NK-92 (cell line): ENCODE results near the gene FCGBP.
"Not testable (repeated sequence)": the region's sequence is repeated elsewhere in the genome, so short reads cannot be mapped to it uniquely, and the experiment has no call there.

Experiments used
- DNase-seq: peaks from one replicate; lab custom pipeline; 2025; ENCODE audit not compliant: unreplicated experiment; lab: John Stamatoyannopoulos, UW

Gene FCGBP

DNA sequence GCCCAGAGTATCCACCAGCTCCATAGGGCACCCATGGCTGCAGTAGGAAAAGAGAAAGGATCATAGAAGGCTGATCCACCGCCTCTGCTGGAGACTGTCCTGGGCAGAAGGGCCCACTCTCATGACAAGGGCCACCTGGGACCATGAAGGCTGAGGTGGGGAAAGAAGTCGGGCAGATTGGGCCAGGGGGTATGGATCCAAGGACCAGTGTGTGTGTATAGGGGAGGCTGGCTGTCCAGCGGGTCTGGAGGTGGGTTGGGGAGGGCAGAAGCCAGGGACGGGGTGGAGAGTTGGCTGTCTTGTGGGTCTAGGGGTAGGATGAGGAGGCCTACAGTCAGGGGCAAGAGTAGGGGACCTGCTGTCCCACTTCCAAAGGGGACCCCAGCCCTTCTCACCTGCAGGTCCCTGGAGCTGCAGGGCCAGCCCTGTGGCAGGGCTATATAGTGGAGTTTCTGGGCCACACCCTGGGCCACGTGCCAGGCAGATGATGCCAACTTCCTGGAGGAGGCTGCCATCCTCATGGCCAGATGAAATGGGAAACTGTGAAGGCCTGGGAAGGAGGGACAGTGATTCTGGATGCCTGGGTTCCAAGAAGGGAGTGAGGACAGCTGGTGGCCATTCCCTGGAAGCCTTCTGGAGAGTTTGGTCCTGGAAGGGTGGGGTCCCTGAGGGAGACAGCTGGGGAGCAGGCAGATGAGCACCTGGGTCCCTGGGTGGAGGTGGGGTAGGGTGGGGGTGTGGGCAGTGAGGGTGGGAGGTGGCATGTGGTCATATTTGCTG is at the start of gene FCGBP:
TSS of gene FCGBP (minus strand) at position 51 of the 780 bp plus-strand sequence.
- no peak for DNase-seq

DNA sequence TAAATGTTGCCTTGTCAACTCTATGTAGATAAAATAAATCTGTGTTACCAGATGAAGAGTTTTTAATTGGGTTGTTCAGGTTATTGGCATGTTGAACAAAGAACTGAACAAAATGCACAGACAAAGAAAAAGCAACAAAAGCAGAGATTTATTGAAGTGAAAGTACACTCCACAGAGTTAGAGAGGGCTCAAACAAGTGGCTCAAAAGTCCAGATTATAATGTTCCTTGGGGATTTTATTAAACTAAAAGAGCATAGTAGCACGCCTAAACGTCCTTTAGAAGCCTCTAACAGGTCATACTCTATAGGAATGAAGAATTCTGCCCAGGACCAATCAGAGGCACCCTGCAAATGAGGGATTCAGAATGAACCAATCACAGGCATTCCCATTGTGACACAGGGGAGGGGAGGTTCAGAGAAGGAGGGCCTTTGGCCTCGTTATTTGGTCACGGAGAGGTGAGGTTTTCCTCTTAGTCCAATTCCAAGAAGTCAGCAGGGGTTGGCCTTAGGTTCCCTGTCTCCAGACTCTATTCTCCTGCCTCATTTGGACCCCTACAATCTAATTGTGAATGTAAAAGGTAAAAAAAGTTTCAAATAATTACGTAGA is 49.4 kb upstream of the FCGBP start:
- DNase-seq, result no peak

DNA sequence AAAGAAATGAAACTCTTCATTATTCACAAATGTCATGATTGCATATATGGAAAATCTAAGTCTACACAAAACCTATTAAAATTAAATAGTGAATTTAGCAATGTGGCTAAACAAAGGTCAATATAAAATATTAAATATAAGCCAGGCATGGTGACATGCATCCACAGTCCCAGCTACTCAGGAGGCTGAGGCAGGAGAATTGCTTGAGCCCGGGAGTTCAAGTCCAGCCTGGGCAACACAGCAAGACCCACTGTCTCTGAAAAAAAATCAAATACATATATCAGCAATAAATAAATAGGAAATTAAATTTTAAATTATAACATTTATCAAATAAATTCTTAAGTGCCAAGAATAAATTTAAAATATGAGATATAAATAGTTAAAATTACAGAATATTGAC is 48.4 kb upstream of the FCGBP start:
- DNase-seq, result no peak

DNA sequence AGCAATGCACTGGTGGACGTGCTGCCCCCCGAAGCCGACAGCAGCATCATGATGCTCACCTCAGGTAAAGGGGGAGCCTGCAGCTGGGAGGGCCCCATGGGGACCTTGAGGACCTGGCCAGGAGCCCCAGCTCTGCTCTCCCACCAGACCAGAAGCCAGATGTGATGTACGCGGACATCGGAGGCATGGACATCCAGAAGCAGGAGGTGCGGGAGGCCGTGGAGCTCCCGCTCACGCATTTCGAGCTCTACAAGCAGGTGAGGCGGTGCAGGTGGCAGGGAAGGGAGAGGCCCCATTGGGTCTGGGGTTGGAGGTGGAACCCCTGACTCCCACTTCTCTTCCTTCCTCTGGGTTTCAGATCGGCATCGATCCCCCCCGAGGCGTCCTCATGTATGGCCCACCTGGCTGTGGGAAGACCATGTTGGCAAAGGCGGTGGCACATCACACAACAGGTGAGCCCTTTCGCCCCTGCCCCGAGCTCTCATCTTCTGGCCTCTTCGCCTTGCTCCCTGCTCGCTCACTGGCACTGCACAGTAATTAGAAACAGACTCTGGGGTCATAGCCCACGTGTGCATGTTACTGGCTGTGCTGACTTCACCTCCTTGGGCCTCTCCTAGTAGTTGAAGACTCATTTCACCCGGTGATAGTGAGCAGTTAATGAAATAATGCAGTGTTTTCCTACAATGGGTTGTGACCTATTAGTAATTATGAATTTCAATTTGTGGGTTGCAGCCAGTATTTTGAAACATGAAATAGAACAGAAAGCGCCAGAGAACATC is 40.1 kb upstream of the FCGBP start:
- no peak for DNase-seq

DNA sequence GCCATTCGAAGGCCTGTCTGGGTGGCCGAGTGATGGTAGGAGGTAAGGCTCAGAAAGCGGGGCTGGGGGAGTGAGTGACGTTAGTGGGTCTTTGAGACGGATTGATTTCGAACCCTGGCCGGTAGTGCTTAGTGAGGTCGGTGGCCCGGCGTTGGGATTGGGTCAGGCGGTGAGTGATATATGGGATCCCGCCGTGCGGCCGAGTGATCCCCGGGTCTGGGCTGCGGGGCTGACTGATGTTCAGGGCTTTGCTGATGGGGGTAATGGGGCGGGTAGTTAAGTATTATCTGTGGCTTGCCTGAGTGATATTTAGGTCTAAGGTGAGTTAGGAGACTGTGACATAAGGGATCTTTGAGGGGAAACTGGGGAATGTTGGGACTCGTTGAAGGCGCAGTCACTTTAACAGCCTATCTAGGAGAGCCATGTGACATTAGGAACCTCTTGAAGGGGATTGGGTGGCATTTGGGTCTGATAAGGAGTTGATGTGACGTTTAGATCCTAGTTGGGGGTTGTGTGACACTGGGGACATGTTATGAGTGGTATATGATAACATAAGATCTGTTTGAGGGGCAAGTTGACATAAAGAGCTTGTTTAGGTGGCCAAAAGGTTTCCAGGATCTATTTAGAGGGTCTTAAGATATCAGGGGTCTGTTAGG is 37.1 kb upstream of the FCGBP start:
- DNase-seq, result no peak

DNA sequence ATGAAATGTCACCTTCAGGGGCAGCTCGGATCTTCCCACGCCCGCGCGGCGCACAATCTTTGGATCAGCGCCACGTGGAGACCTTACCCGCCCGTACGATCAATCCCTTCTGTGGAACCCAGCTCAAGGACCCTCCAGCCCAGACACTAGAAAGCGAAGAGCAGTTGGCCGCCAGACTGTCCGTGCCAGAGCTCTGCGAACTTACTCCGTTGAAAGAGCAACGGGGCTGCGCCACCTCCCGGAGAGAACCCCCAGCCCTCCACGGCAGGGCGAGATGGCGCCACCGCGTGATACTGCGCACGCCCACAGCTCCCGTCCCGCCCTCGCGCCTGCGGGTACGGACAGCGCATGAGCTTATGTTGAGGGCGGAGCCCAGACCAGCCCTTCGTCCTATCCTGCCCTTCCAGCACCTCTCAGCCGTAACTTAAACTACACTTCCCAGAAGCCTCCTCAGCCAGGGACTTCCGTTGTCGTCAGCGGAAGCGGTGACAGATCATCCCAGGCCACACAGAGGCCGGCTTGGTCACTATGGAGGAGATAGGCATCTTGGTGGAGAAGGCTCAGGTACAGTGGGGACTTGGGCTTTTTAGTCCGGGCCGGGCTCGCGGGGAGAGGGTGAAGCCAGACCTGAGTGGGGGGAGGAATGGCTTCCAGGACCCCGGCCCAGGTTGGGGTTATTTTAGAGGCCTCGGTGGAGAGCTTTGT is 36.4 kb upstream of the FCGBP start, which contains the start of gene PSMC4:
TSS of gene PSMC4 (plus strand) at position 491 of the 705 bp plus-strand sequence. CDS start at position 529, 38 bp downstream.
- DNase-seq, result peak; percentile 82

DNA sequence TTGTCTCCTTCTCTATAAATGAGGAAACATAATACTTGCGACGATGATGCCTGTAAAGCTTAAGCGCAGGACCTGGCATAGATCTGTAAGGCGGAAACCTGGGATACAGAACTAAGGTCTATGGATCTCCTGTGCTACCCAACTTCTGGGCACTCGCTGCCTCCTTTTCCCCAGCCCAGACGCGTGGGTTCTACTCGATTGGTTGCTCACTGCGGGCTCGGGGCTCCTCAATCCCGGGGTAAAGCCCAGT is 35.9 kb upstream of the FCGBP start:
- DNase-seq, result no peak

DNA sequence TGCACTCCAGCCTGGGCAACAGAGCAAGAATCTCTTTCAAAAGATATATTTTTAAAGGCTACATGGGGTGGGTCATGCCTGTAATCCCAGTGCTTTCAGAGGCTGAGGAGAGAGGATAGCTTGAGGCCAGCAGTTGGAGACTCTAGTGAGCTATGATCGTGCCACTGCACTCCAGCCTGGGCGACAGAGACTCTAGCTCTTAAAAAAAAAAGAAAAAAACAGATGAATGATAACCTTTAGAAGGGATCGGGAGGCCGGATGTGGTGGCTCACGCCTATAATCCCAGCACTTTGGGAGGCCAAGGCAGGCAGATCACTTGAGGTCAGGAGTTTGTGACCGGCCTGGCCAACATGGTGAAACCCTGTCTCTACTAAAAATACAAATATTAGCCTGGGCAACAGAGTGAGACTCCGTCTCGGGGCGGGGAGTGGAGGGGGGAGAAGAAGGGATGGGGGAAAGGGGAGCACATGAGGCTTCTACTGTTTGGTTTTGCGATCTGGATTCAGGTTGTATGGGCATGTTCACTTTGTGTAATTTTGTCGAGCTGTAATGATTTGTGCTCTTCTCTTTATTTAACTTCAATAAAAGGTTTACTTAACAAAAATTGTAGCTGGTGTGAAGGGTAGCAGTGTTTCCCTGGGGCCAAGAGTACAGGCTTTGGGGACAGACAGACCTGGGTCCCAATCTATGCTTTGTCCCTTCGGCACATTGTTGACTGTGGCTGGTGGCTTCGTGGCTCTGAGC is 35.4 kb upstream of the FCGBP start:
- no peak for DNase-seq

DNA sequence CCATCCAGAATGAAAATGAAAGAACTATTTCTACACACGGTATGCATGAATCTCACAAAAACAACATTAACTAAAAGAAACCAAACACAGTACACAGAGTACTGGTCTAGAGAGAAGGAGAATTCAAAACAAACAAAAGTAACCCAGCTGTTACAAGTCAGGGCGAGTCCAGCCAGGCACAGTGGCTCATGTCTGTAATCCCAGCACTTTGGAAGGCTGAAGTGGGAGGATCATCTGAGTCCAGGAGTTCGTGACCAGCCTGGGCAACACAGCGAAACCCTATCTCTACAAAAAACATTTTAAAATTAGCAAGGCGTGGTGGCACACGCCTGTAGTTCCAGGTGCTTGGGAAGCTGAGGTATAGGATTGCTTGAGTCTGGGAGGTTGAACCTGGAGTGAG is 34.8 kb upstream of the FCGBP start:
- DNase-seq, result no peak

DNA sequence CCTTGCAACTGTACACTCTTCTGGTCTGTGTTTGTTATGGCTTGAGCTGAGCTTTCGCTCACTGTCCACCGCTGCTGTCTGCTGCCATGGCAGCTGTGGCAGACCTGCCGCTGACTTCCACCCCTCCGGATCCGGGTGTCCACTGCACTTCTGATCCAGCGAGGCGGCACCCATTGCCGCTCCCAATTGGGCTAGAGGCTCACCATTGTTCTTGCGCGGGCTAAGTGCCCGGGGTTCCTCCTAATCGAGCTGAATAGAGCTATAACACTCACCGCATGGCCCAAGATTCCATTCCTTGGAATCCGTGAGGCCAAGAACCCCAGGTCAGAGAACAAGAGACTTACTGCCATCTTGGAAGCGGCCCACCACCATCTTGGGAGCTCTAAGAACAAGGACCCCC is 34.4 kb upstream of the FCGBP start:
- DNase-seq, result no peak

DNA sequence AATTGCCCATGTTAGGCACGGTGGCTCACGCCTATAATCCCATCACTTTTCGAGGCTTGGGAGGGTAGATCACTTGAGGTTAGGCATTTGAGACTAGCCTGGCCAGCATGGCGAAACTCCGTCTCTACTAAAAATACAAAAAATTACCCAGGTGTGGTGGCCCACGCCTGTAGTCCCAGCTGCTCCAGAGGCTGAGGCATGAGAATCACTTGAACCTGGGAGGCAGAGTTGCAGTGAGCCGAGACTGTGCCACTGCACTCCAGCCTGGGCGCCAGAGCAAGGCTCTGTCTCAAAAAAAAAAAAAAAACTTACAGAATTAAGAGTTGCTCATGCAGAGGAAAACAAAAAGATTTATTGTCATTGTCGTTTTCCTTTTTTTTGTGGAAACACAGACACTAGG is 33.1 kb upstream of the FCGBP start:
- no peak for DNase-seq

DNA sequence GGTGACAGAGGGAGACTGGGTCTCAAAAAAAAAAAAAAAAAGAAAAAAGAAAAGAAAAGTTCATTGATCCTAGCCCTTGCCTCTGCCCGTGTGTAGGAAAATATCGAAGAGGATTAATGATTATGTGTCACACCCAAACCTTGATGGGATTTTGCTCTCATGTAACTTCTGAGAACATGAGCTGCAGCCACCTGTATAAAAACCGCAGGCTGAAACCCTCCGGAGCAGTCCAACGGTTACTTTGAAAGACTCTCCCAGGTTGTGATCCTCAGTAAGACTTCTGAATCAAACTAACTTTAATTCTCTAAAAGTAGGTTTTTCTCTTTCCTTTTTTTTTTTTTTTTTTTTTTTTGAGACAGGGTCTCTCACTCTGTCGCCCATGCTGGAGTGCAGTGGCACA is 32.2 kb upstream of the FCGBP start:
- no peak for DNase-seq

DNA sequence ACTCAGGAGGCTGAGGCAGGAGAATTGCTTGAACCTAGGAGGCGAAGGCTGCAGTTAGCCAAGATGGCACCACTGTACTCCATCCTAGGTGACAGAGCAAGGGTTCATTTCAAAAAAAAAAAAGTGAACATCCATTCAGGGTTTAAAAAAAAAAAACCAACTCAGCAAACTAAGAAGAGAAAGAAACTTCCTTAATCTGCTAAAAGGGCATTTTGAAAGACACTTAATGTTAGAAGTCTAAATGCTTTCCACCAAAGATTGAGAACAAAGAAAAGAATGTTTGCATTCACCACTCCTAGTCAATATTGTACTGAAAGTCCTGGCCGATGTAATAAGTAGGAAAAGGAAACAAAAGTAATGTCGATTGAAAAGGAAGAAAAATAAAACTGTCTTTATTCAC is 29.5 kb upstream of the FCGBP start:
- DNase-seq, result no peak

DNA sequence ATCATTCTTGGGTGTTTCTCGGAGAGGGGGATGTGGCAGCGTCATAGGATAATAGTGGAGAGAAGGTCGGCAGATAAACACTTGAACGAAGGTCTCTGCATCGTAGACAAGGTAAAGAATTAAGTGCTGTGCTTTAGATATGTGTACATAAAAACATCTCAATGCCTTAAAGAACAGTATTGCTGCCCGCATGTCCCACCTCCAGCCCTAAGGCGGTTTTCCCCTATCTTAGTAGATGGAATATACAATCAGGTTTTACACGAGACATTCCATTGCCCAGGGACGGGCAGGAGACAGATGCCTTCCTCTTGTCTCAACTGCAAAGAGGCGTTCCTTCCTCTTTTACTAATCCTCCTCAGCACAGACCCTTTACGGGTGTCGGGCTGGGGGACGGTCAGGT is 25.0 kb upstream of the FCGBP start:
- not testable (repeated sequence) for DNase-seq

DNA sequence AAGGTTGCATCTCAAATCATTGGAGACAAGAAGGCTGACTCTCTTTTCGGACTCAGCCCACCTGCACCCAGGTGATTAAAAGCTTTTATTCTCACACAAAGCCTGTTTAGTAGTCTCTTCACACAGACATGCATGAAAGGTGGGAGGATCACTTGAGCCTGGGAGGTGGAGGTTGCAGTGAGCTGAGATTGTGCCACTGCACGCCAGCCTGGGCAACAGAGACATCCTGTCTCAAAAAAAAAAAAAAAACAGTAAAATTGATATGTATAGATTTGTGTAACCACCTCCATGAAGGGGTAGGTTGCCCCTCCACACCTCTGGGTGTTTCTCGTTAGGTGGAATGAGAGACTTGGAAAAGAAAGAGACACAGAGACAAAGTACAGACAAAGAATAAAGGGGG is 24.5 kb upstream of the FCGBP start:
- not testable (repeated sequence) for DNase-seq

DNA sequence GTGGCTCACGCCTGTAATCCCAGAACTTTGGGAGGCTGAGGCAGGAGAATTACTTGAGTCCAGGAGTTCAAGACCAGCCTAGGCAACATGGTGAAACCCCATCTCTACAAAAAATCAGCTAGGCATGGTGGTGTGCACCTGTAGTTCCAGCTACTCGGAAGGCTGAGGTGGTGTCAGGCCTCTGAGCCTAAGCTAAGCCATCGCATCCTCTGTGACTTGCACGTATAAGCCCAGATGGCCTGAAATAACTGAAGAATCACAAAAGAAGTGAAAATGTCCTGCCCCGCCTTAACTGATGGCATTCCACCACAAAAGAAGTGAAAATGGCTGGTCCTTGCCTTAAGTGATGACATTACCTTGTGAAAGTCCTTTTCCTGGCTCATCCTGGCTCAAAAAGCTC is 23.5 kb upstream of the FCGBP start:
- not testable (repeated sequence) for DNase-seq

DNA sequence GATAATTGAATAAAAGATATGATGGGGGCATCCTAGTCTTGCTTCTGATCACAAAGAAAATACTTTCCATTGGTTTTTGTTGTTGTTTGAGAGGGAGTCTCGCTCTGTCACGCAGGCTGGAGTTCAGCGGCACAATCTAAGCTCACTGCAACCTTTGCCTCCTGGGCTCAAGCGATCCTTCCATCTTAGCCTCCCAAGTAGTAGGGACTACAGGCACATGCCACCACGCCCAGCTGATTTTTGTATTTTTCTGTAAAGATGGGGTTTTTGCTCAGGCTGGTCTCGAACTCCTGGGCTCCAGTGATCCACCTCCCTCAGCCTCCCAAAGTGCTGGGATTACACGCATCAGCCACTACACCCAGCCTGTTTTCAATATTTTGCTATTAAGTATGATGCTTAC is 19.5 kb upstream of the FCGBP start:
- DNase-seq, result no peak

DNA sequence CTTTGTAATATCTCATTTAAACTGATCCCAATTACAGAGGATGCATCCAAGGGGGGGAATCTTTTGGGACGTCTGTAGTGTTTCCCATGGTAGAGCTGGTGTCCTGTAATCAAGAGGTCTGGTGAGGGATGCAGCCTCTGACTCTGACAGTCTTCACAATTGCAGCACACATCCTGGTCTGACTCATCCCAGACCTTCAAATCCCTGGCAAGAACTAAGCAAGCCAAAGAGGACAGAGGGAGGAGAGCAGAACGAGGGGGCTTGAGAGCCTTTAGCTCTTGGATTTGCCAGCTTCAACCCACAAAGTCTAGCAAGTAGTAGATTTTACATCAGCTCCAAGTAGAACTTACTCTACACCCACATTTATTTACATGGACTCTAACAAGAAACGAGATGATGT is 17.3 kb upstream of the FCGBP start:
- DNase-seq, result no peak

DNA sequence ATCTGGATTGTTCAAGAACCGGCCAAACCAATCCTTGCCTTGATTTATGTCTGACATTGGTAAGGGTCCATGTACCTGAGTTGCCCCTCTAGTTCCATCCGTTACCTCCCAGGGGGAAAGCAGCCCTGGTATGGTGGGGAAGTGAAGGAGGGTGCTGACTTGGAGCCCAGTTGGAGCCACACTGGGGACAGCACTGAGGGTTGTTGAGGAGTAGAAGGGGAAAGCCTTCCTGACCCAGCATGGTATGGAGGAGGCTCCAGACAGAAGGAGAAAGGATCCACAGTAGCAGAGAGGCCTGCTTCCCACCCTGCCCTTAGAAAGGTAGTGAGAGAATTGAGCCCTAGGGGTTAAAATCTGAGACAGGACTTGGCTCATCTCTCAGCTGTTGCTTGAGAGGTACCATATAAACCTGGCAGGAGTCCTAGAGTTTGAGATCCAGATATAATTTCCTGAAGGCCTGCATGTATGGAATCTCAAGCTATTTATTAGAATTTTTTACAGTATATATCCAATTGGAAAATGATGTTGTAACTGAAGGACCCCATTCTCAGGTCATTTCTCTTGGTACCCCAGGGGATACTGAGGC is 16.7 kb upstream of the FCGBP start:
- DNase-seq, result no peak
